ENCODE results near the gene OMG. TPM values are rescaled to one million over a fixed set of nuclear protein-coding genes. Genes with fewer than 3 reads are reported as not detected.
"Not testable (repeated sequence)": the region's sequence is repeated elsewhere in the genome, so short reads cannot be mapped to it uniquely, and the experiment has no call there.

OMG gene
- total RNA-seq (2014; rRNA removed; shearing (Covaris generic); ENCODE audit: low replicate concordance): not detected in 2 replicates

GRCh38 chr17:31297090-31297489 lies at the start of gene OMG:
Gene OMG, minus strand, starts transcription at chr17:31297239. Its CDS starts 908 bp downstream, at chr17:31296331.
- in situ Hi-C loops (cut with HindIII; ENCODE audit: low pct_unique_long_range_greater_than_20kb, low sequenced_read_pairs): no loop called here

DNA sequence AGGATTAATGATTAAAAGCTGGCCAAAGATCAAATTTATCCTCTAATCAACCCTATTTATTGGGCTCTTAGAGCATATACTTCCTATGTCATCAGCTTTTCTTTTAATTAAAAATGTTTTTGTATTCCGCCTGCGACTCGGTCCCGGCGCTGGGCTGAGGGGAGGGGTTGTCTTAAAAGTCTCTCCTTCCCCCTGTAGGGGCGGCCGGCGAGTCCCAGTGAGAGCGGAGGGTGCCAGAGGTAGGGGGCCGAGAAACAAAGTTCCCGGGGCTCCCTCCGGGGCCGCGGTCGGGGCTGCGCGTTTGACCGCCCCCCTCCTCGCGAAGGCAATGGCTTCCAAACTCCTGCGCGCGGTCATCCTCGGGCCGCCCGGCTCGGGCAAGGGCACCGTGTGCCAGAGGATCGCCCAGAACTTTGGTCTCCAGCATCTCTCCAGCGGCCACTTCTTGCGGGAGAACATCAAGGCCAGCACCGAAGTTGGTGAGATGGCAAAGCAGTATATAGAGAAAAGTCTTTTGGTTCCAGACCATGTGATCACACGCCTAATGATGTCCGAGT lies 48.2 kb upstream of the OMG start:
- DNase-seq (ENCODE audit: low read depth); in situ Hi-C loops (cut with HindIII; ENCODE audit: low pct_unique_long_range_greater_than_20kb, low sequenced_read_pairs): not testable (repeated sequence)

More at GRCh38 chr17:31297090-31297489, at the start of gene OMG:
- DNase-seq (ENCODE audit: low read depth): no peak

GRCh38 chr17:31339906-31340661 lies 43.0 kb upstream of the OMG start:
- in situ Hi-C loops (cut with HindIII; ENCODE audit: low pct_unique_long_range_greater_than_20kb, low sequenced_read_pairs): no loop called here
- DNase-seq (ENCODE audit: low read depth): no peak

GRCh38 chr17:31329221-31329620 lies 32.2 kb upstream of the OMG start:
- no peak for DNase-seq (ENCODE audit: low read depth)
- in situ Hi-C loops (cut with HindIII; ENCODE audit: low pct_unique_long_range_greater_than_20kb, low sequenced_read_pairs): no loop called here

GRCh38 chr17:31328160-31328535 lies 31.1 kb upstream of the OMG start:
- in situ Hi-C loops (cut with HindIII; ENCODE audit: low pct_unique_long_range_greater_than_20kb, low sequenced_read_pairs): no loop called here
- DNase-seq (ENCODE audit: low read depth): no peak

DNA sequence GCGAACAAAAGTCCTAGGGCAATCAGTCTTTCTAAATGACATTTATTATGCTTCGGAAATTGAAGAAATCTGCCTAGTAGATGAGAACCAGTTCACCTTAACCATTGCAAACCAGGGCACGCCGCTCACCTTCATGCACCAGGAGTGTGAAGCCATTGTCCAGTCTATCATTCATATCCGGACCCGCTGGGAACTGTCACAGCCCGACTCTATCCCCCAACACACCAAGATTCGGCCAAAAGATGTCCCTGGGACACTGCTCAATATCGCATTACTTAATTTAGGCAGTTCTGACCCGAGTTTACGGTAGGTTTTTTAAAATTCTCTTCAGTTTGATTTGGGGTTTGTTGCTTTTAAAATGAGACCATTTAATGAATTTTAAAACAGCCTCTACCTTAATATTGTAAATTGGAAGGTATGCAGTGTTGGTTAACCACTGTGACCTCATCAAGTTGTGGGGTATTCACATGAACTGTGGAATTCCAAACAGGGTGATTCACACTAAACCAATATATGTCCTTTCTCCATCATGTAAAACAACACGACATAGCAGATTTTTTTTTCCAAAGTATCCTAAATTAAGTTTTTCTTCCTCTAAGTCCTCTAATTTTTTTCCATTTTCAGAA lies 30.6 kb upstream of the OMG start:
- DNase-seq (ENCODE audit: low read depth): peak; percentile 48
- in situ Hi-C loops (cut with HindIII; ENCODE audit: low pct_unique_long_range_greater_than_20kb, low sequenced_read_pairs): no loop called here

- no peak for DNase-seq (ENCODE audit: low read depth)
- in situ Hi-C loops (cut with HindIII; ENCODE audit: low pct_unique_long_range_greater_than_20kb, low sequenced_read_pairs): no loop called here
Observed at GRCh38 chr17:31323551-31323950, 26.5 kb upstream of the OMG start.

GRCh38 chr17:31321966-31322365 lies 24.9 kb upstream of the OMG start:
- in situ Hi-C loops (cut with HindIII; ENCODE audit: low pct_unique_long_range_greater_than_20kb, low sequenced_read_pairs): no loop called here
- DNase-seq (ENCODE audit: low read depth): no peak

DNA sequence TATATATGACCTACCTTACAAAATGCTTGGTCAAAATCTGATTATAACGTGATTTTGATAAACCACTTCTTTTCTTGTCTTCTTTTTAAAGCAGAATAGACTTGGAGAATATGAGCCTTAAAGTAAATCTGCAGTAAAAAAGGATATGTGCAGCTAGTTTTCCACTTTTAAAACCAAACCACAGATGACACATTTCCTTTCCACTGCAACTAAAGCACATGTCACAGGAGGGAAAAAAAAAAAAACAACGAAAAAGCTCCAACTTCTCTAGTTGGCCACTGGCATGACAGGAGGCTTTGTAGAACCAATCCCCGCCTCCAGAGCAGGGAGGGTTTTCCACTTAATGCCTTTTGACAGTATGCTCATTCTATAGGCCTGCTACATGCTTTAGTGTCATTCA lies 24.4 kb upstream of the OMG start, which contains the start of gene EVI2A:
Gene EVI2A, minus strand, starts transcription at position 142 of the 400 bp plus-strand sequence. CDS start 2,609 bp downstream, outside the sequence.
- peak; percentile 46 for DNase-seq (ENCODE audit: low read depth)

DNA sequence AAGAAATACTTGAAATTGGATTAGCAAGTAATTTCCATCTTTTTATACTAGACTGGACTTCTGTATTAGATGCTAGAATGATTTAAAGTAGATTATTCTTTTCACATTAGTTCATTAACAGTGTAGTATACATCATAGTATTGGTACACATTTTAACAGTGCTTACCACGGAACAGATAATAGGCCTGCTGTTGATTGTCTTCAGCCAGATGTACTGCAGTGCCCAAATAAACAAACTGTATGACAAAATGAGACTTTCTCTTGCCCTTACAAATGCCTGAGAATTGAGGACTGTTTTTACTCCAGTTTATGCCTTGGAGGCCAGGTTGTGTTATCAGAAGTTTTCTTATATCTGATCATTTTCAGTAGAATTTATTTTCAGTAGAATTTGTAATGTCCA lies 23.8 kb upstream of the OMG start:
- in situ Hi-C loops (cut with HindIII; ENCODE audit: low pct_unique_long_range_greater_than_20kb, low sequenced_read_pairs): no loop called here
- DNase-seq (ENCODE audit: low read depth): no peak

More for the DNA sequence above, 24.4 kb upstream of the OMG start, which contains the start of gene EVI2A:
- in situ Hi-C loops (cut with HindIII; ENCODE audit: low pct_unique_long_range_greater_than_20kb, low sequenced_read_pairs): no loop called here

GRCh38 chr17:31320241-31320640 lies 23.2 kb upstream of the OMG start:
- DNase-seq (ENCODE audit: low read depth): no peak
- in situ Hi-C loops (cut with HindIII; ENCODE audit: low pct_unique_long_range_greater_than_20kb, low sequenced_read_pairs): no loop called here

DNA sequence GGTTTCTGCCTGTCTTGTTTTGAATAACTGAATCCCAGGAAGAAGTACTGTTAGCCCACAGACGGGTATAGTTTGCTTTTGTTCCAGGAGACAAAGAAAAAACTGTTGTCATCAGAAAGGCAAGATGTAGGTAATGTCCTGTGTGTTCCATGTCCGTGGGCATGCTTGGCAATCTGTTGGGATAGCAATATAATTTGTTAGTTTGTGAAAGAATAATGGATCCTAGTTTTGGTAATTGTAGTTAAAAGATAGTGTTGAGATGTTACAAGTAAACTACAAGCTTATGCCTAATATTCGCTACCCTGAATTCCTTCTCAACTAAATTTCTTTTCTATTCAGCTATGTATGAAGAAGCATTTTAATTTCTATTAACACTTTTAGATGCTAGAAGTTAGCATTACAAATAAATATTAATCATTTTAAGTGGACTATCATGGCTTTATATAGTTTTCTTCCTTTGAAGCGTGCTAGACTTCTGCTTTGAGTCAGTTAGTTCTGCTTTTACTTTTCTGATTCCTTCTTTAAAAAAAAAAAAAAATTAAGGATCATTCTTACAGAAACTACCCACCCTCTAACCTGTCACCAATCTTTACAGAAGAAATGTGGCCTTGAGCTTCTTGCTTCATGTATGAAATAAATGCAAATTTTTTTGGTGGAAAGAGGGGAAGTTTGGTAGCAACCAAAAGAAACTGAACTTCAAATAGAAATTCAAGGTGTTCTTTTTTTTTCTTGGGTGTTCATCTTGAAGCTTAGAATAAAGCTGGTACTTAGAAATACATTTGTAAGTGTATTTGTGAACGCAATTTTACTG lies 22.0 kb upstream of the OMG start:
- DNase-seq (ENCODE audit: low read depth): no peak
- in situ Hi-C loops (cut with HindIII; ENCODE audit: low pct_unique_long_range_greater_than_20kb, low sequenced_read_pairs): no loop called here

DNA sequence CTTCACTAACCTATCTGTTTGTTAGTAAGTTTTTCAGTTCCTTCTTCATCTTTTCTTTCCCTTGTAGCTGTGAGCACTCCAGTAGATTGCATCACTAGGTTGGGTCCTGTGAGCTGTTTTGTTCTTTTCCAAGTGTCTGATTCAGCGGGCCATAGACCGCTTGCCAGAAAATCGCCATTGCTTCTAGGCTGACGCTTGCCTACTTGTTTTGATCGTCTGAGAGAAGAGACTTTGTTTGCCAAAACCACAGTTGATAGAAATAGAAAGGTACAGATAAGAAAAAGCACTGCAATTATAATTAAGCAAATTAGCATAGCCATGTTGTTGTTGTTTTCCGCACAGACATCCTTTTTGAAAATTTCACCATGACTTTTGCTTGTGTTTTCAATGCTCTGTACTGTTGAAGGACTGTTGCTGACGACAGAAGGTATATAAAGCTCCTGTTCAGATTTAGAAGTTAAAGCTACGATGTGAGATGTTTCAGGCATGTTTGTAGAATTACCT lies 21.3 kb upstream of the OMG start:
- in situ Hi-C loops (cut with HindIII; ENCODE audit: low pct_unique_long_range_greater_than_20kb, low sequenced_read_pairs): no loop called here
- no peak for DNase-seq (ENCODE audit: low read depth)

- in situ Hi-C loops (cut with HindIII; ENCODE audit: low pct_unique_long_range_greater_than_20kb, low sequenced_read_pairs): no loop called here
- no peak for DNase-seq (ENCODE audit: low read depth)
Observed at GRCh38 chr17:31314782-31315100, 17.7 kb upstream of the OMG start.

GRCh38 chr17:31313982-31314781 lies 17.1 kb upstream of the OMG start, which contains the start of gene EVI2B:
Gene EVI2B, minus strand, starts transcription at chr17:31314054. Its CDS starts 8,445 bp downstream, at chr17:31305609.
- in situ Hi-C loops (cut with HindIII; ENCODE audit: low pct_unique_long_range_greater_than_20kb, low sequenced_read_pairs): no loop called here
- DNase-seq (ENCODE audit: low read depth): no peak

GRCh38 chr17:31312223-31312622 lies 15.2 kb upstream of the OMG start:
- DNase-seq (ENCODE audit: low read depth); in situ Hi-C loops (cut with HindIII; ENCODE audit: low pct_unique_long_range_greater_than_20kb, low sequenced_read_pairs): not testable (repeated sequence)

- DNase-seq (ENCODE audit: low read depth): no peak
- in situ Hi-C loops (cut with HindIII; ENCODE audit: low pct_unique_long_range_greater_than_20kb, low sequenced_read_pairs): no loop called here
Observed at GRCh38 chr17:31311526-31311925, 14.5 kb upstream of the OMG start.

- in situ Hi-C loops (cut with HindIII; ENCODE audit: low pct_unique_long_range_greater_than_20kb, low sequenced_read_pairs): no loop called here
- DNase-seq (ENCODE audit: low read depth): no peak
Observed at GRCh38 chr17:31310886-31311285, 13.8 kb upstream of the OMG start.
